ENCODE data around the gene PTDSS2. TPM values are rescaled to one million over a fixed set of nuclear protein-coding genes. Genes with fewer than 3 reads are reported as not detected.

Gene PTDSS2
- total and polyA plus RNA-seq, 10 of the 15 experiments (the other 5 are each of a cell fraction or from before 2014, with no cell fraction given) = 0.39 to 21.1 (median 10.8) TPM

DNA sequence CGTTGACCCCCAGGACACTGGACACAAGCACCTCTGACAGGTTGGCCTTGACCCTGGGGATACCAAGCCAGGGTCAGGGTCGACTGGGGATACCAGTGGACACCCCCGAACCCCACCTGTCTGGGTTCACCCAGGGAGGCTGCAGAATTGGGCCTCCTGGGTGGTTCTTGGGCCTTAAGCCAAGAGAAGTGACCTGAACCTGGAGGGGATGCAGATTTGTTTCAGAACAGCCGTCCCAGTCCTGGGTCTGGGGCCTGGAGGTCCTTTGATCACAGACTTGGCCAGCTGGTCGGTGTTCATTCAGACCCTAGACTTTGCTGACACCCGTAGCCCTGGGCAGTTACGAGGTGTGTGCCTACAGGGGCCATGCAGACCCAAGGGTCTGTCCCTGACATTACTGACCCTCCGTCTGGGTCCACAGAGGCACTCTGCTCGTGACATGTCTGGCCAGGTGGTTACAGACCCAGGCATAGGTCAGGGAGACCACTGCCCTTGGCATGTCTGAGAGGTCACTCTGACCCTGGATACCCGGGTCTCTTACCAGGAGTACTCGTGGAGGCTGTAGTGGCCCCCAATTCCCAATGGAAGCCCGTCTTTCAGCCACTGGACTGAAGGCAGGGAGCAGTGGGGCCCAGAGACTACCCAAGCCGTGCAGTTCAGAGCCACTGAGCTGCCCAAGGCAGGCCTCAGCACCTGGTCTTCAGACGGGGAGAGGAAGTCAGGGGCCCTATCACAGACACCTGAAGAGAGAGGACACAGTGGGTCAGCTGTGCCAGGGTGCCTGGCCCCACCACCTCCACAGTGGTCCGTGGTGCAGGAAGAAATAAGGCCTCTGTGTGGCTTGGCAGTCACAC, 41.7 kb upstream of the PTDSS2 start:
- RAD21 ChIA-PET (ENCODE audit: unreplicated experiment) = interaction anchor here (1.3 kb wide), 1 partner anchor 110 kb away, joined by 8 read pairs; no protein-coding TSS in a partner anchor
- Histone ChIP-seq H3K4me2 (ENCODE audit: control insufficient read depth, insufficient read depth) (no peak overlapping the region), H2AFZ (ENCODE audit: control insufficient read depth, low read depth, low read length) (no peak overlapping the region), H3K27me3 (replicated peaks in 1 of 2; ENCODE audit: control insufficient read depth in 2 of 2, insufficient read depth in 2 of 2, low read length in 1 of 2) (no peaks in the 10 kb centered on the region), H3K4me3 (no peak overlapping the region), H3K4me1 (ENCODE audit: control insufficient read depth, insufficient read depth, low read length) (peaks cover 6% of the 10 kb centered on the region; the same call in 1 of the 2 replicates), H3K9me3 (replicated peaks; ENCODE audit: control insufficient read depth, insufficient read depth, low read length) (no peaks in the 10 kb centered on the region), H3K27ac (ENCODE audit: control insufficient read depth, insufficient read depth) (no peak overlapping the region), H3K79me2 (ENCODE audit: control insufficient read depth, insufficient read depth, low read length) (no peaks in the 10 kb centered on the region), H4K20me1 (ENCODE audit: control insufficient read depth, insufficient read depth) (no peaks in the 10 kb centered on the region), H3K36me3 (ENCODE audit: control insufficient read depth in 2 of 2, insufficient read depth in 2 of 2, low read length in 1 of 2) (no peaks in the 10 kb centered on the region), H3K9ac (ENCODE audit: control insufficient read depth, insufficient read depth, low read length) (no peak overlapping the region)
- TF ChIP-seq TCF12 (IDR thresholded peaks at IDR 0.05; ENCODE audit: low read depth, low read length) (no peak), BMI1 (IDR thresholded peaks at IDR 0.05; ENCODE audit: borderline replicate concordance) (no peak), IKZF2 (IDR thresholded peaks at IDR 0.05) (no peak), EZH2 (IDR thresholded peaks at IDR 0.05; ENCODE audit: borderline replicate concordance, control insufficient read depth, low read depth, low read length) (no peak), RFX5 (IDR thresholded peaks at IDR 0.05; ENCODE audit: low read depth, low read length) (no peak), ZNF274 (IDR thresholded peaks at IDR 0.05; ENCODE audit: insufficient read depth, insufficient read length) (no peak), ZNF687 (IDR thresholded peaks at IDR 0.05) (no peak)
- SMC1A ChIA-PET (ENCODE audit: uncharacterized antibody, unreplicated experiment) = no interaction called here
- FAIRE-seq (no peak), DNase-seq (ENCODE audit: low read depth, low spot score) (no peak), ATAC-seq (no peak)
- 53% methylated on average over 15 of the region's 15 CpGs for WGBS (ENCODE audit: insufficient coverage, insufficient replicate concordance, low lambda C conversion rate, missing lambda C conversion rate)
- in situ Hi-C loops (cut with MboI) (no loop called here), intact Hi-C loops (cut with micrococcal nuclease; ENCODE audit: unreplicated experiment) (no loop called here)
- CTCF ChIA-PET = no interaction called here
- no TSS peak for BruUV-seq (replicated peaks)
- POLR2A ChIA-PET = interaction anchor here (1.8 kb wide), 1 partner anchor 40 kb away, joined by 10 read pairs; no protein-coding TSS in a partner anchor

All from GM12878 (cell line).